HFF-Myc (cell line): ENCODE results near the gene PRR19.

Experiments used
- DNase-seq: peaks from one replicate; pipeline ENCODE4 v3.0.0-alpha.2; 2011; ENCODE audit warnings: low read depth; ENCODE audit errors: extremely low read depth
- H3K4me3 ChIP-seq: replicated peaks from 2 replicates; pipeline ENCODE4 v1.5.1; 2011; ENCODE audit warnings: low read depth, mild to moderate bottlenecking, control low read depth, low read length
- TF ChIP-seq, protein P1 (sequence below): IDR thresholded peaks from 2 replicates; pipeline ENCODE4 v1.5.1; 2012; ENCODE audit warnings: mild to moderate bottlenecking, low read depth, low read length, control low read depth; ENCODE audit errors: missing control alignments

Gene PRR19

DNA sequence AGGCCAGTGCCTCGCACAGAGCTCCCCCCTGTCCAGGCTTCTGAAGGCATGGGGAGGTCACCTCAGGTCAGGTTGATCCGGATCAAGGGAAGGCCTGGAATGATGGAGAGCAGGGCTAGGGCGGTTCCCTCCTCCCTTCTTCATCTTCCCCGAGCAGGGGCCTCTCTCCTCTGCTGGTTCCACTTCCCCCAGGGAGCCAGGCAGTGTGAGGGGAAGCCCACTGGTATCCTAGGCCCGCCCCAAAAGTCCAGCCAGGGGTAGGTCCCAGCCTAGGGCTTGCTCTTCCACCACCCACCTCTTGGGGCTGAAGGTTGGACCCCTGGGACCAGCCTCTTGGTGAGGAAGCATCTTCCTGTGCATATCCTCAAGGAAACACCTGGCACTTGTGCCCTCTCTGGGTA lies 16.4 kb upstream of the PRR19 start:
- H3K4me3 ChIP-seq, result peak overlapping the region; percentile 66
- no peak for DNase-seq
- TF ChIP-seq, protein P1, sequence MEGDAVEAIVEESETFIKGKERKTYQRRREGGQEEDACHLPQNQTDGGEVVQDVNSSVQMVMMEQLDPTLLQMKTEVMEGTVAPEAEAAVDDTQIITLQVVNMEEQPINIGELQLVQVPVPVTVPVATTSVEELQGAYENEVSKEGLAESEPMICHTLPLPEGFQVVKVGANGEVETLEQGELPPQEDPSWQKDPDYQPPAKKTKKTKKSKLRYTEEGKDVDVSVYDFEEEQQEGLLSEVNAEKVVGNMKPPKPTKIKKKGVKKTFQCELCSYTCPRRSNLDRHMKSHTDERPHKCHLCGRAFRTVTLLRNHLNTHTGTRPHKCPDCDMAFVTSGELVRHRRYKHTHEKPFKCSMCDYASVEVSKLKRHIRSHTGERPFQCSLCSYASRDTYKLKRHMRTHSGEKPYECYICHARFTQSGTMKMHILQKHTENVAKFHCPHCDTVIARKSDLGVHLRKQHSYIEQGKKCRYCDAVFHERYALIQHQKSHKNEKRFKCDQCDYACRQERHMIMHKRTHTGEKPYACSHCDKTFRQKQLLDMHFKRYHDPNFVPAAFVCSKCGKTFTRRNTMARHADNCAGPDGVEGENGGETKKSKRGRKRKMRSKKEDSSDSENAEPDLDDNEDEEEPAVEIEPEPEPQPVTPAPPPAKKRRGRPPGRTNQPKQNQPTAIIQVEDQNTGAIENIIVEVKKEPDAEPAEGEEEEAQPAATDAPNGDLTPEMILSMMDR, result no peak

DNA sequence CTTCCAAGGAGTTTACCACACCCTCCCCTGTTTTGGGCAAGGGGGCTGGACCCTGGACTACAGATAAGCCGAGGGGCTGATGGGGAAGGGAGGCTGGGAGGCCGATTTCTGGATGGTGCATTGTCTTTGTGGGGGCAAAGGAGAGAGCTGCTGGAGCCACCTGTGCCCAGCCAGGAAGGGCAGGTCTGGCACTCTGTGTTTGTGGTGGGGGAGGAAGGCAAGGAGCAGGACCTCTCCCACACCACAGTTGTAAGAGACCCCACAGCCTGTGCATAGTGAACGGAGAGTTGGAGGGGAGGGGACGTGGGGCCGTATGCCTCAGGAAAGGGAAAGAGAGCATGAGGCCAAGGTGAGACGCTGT lies 16.0 kb upstream of the PRR19 start:
- TF ChIP-seq, protein P1, result no peak
- H3K4me3 ChIP-seq, result peak overlapping the region; percentile 66; the same call in 1 of the 2 replicates
- no peak for DNase-seq

DNA sequence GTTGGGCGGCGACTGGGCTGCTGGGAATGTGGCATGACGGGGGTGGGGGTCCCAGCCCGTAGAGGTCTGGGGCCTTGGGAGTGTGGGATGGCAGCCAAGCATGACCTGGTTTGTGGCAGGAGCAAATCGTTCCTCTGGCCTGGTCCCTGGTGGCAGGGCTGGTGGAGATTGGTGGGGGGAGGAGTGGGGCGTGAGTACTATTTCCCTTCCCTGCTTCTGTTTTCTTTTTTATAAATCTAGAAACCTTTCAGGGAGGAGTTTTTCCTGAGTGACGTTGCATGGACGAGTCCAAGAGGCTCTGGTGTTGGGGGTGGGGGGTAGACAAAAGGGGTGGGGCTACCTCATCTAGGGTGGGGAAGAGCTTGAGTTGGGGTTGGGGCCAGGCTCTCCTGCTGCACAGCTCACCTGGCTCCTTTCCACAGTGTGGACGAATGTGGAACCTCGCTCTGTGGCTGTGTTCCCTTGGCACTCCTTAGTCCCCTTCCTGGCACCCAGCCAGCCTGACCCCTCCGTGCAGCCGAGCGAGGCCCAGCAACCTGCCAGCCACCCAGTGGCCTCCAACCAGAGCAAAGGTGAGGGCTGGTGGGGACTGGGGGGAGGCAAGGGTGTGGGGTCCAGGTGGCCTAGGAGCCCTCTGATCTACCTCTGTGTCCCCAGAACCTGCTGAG lies 15.4 kb upstream of the PRR19 start:
- DNase-seq, result no peak
- TF ChIP-seq, protein P1, result no peak
- H3K4me3 ChIP-seq, result no peak overlapping the region; the same call in 1 of the 2 replicates

DNA sequence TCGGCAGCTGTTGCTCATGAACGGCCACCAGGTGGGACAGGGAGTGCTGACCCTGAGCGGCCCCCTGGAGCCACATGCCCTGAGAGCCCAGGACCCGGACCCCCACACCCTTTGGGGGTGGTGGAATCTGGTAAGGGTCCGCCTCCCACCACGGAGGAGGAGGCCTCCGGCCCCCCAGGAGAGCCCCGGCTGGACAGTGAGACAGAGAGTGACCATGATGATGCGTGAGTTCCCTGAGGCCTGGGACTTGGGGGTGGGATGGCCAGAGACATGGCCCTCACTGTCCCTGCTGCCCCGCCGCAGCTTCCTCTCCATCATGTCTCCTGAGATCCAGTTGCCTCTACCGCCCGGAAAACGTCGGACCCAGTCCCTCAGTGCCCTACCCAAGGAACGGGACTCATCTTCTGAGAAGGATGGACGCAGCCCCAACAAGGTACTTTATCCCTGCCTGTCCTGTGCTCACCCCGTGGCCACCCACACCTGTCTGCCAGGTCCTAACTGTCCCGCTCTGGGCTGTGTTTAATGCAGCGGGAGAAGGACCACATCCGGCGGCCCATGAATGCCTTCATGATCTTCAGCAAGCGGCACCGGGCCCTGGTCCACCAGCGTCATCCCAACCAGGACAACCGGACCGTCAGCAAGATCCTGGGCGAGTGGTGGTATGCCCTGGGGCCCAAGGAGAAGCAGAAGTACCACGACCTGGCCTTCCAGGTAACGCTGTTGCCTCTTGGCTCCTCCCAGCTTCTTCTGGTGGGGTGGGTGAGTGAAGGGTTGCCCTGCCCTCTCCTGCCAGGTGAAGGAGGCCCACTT lies 14.7 kb upstream of the PRR19 start:
- no peak for DNase-seq
- TF ChIP-seq, protein P1, result no peak
- no peak overlapping the region for H3K4me3 ChIP-seq

DNA sequence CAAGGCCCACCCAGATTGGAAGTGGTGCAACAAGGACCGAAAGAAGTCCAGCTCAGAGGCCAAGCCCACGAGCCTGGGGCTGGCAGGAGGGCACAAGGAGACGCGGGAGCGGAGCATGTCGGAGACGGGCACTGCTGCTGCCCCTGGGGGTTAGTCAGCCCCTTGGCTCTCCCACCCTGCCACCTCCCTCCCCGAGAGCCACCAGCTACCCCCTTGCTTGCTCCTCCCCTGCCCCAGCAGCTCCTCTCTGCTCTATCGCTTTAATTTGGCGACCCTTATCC lies 14.2 kb upstream of the PRR19 start:
- TF ChIP-seq, protein P1, result no peak
- DNase-seq, result no peak
- no peak overlapping the region for H3K4me3 ChIP-seq

DNA sequence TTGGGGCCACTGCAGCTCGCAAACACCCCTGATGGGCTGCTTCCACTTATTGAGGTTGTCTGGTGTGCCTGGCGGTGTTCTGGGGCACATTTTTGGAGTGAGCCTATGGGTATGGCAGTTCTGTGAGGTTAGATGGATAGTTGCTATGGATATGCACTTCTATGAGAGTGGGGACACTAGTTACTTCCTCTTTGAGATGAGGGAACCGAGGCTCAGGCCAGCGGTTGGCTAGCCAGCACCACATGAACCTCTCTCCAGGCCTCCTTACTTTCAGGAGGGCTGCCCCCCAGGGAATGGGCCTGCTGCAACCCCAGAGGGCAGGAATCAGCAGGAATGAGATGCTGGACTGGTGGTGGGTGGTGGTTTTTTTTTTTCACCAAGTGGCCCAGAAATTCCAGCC lies 13.5 kb upstream of the PRR19 start:
- H3K4me3 ChIP-seq, result no peak overlapping the region
- no peak for DNase-seq
- TF ChIP-seq, protein P1, result no peak
